Mesothelial cell of epicardium (in vitro differentiated cells): ENCODE results near the gene KIAA0825. TPM values are rescaled to one million over a fixed set of nuclear protein-coding genes. Genes with fewer than 3 reads are reported as not detected.

Experiments used
- DNase-seq, 2 experiments: peaks; one replicate each; pipeline ENCODE4 v3.0.0; 2021; ENCODE audit warnings: low spot score in 2 of 2; ENCODE audit not compliant: unreplicated experiment in 2 of 2
- H3K27ac Mint-ChIP-seq: 2 replicates; pipeline ENCODE4 v1.8.0; 2021; ENCODE audit warnings: mixed read lengths
- H3K27me3 Mint-ChIP-seq: 2 replicates; pipeline ENCODE4 v1.8.0; 2021; ENCODE audit warnings: low read depth, mixed read lengths
- H3K36me3 Mint-ChIP-seq: 2 replicates; pipeline ENCODE4 v1.8.0; 2021; ENCODE audit warnings: mixed read lengths
- H3K4me1 Mint-ChIP-seq: 2 replicates; pipeline ENCODE4 v1.8.0; 2021; ENCODE audit warnings: mixed read lengths
- H3K4me3 Mint-ChIP-seq: 2 replicates; pipeline ENCODE4 v1.8.0; 2021; ENCODE audit warnings: mild to moderate bottlenecking, moderate library complexity, mixed read lengths
- H3K9me3 Mint-ChIP-seq: 2 replicates; pipeline ENCODE4 v1.8.0; 2021; ENCODE audit warnings: mixed read lengths
- CTCF ChIP-seq: fragments of 200-600 bp; sonication (generic); IDR thresholded peaks from one replicate; pipeline ENCODE4 v1.5.0; 2021; ENCODE audit warnings: antibody characterized with exemption; ENCODE audit not compliant: unreplicated experiment
- total RNA-seq: library from RNA; stranded (reverse); gene quantifications from 3 replicates; pipeline ENCODE4 v1.2.1, GENCODE V29; 2021

Gene KIAA0825
- total RNA-seq, 1 donor from 2014 or later: 5.4 TPM

GRCh38 chr5:94378062-94378461 is 240.3 kb downstream of the KIAA0825 start:
- Mint-ChIP-seq H3K4me3 (no peak overlapping the region), H3K4me1 (peaks cover 6% of the 10 kb centered on the region), H3K9me3 (no peaks in the 10 kb centered on the region), H3K27ac (no peak overlapping the region), H3K27me3 (no peaks in the 10 kb centered on the region), H3K36me3 (peaks cover 3% of the 10 kb centered on the region)
- TF ChIP-seq CTCF: no peak
- no peak for DNase-seq

GRCh38 chr5:94376672-94377345 is 241.6 kb downstream of the KIAA0825 start:
- peaks cover 3% of the 10 kb centered on the region for H3K36me3 Mint-ChIP-seq
- H3K4me1 Mint-ChIP-seq: peaks cover 6% of the 10 kb centered on the region
- no peak overlapping the region for H3K27ac Mint-ChIP-seq
- no peak for TF ChIP-seq CTCF
- no peaks in the 10 kb centered on the region for H3K27me3 Mint-ChIP-seq
- no peak for DNase-seq
- H3K9me3 Mint-ChIP-seq: no peaks in the 10 kb centered on the region
- no peak overlapping the region for H3K4me3 Mint-ChIP-seq

GRCh38 chr5:94375801-94376200 is 242.6 kb downstream of the KIAA0825 start:
- Mint-ChIP-seq H3K36me3 (peaks cover 3% of the 10 kb centered on the region), H3K27me3 (no peaks in the 10 kb centered on the region), H3K4me3 (no peak overlapping the region), H3K4me1 (peaks cover 6% of the 10 kb centered on the region), H3K27ac (no peak overlapping the region), H3K9me3 (no peaks in the 10 kb centered on the region)
- DNase-seq: no peak
- TF ChIP-seq CTCF: no peak

GRCh38 chr5:94374336-94374735 is 244.1 kb downstream of the KIAA0825 start:
- Mint-ChIP-seq H3K36me3 (peaks cover 2% of the 10 kb centered on the region), H3K4me1 (peaks cover 6% of the 10 kb centered on the region)

GRCh38 chr5:94367900-94368299 is 250.5 kb downstream of the KIAA0825 start:
- Mint-ChIP-seq H3K9me3 (no peaks in the 10 kb centered on the region), H3K27me3 (no peaks in the 10 kb centered on the region), H3K4me3 (no peak overlapping the region), H3K4me1 (no peaks in the 10 kb centered on the region), H3K36me3 (no peaks in the 10 kb centered on the region), H3K27ac (no peak overlapping the region)
- no peak for DNase-seq
- TF ChIP-seq CTCF: no peak

More at GRCh38 chr5:94374336-94374735, 244.1 kb downstream of the KIAA0825 start:
- DNase-seq: no peak
- TF ChIP-seq CTCF: no peak
- Mint-ChIP-seq H3K27me3 (no peaks in the 10 kb centered on the region), H3K27ac (no peak overlapping the region), H3K9me3 (no peaks in the 10 kb centered on the region), H3K4me3 (no peak overlapping the region)

- Mint-ChIP-seq H3K36me3 (no peaks in the 10 kb centered on the region), H3K27ac (no peak overlapping the region), H3K27me3 (no peaks in the 10 kb centered on the region), H3K9me3 (no peaks in the 10 kb centered on the region), H3K4me1 (no peaks in the 10 kb centered on the region), H3K4me3 (no peak overlapping the region)
- no peak for DNase-seq
- TF ChIP-seq CTCF: no peak
Observed at GRCh38 chr5:94366811-94367210, 251.6 kb downstream of the KIAA0825 start.
